Measurements from ENCODE around the gene LIFR.

The LIFR gene

GRCh38 chr5:38426490-38426889, 130.0 kb downstream of the LIFR start:
- H3K27ac ChIP-seq (ENCODE audit: low read length) = no peak overlapping the region
- H3K4me1 ChIP-seq (ENCODE audit: control insufficient read depth, insufficient read depth, low read length) = no peaks in the 10 kb centered on the region
- H3K36me3 ChIP-seq (ENCODE audit: control insufficient read depth, insufficient read depth, low read length) = no peaks in the 10 kb centered on the region
- DNase-seq (ENCODE audit: low read depth, low spot score) = no peak
- no peaks in the 10 kb centered on the region for H3K27me3 ChIP-seq (ENCODE audit: control insufficient read depth, insufficient read depth, low read length)
- WGBS (ENCODE audit: insufficient coverage, insufficient read length) = no CpG with 5 or more reads among the region's 1 CpG
- no peaks in the 10 kb centered on the region for H3K9me3 ChIP-seq (ENCODE audit: control insufficient read depth, insufficient read depth, low read length)
- no peak overlapping the region for H3K4me3 ChIP-seq (ENCODE audit: low read length)

All from iPS DF 6.9 (cell line).